Measurements from ENCODE around the gene NIPA2. TPM values are rescaled to one million over a fixed set of nuclear protein-coding genes. Genes with fewer than 3 reads are reported as not detected.

NIPA2 gene
- total and polyA plus RNA-seq, 2 of the 13 experiments (the other 11 are each of a cell fraction or from before 2014, with no cell fraction given), result 29.0 to 56.2 TPM

- no peak for TF ChIP-seq RBM22 (optimal IDR thresholded peaks at IDR 0.05; ENCODE audit: low read length)
- no peak for TF ChIP-seq MAF1 (CRISPR knock-in tag; IDR thresholded peaks at IDR 0.05; ENCODE audit: borderline replicate concordance)
- TF ChIP-seq MXD4 (CRISPR knock-in tag; IDR thresholded peaks at IDR 0.05), result no peak
- no peak for TF ChIP-seq ZSCAN31 (CRISPR knock-in tag; IDR thresholded peaks at IDR 0.05; ENCODE audit: low read depth)
- TF ChIP-seq CREM (IDR thresholded peaks at IDR 0.05), result no peak
- no peak for TF ChIP-seq CREM (CRISPR knock-in tag; IDR thresholded peaks at IDR 0.05)
- no peak for TF ChIP-seq TCF7 (IDR thresholded peaks at IDR 0.05; ENCODE audit: low read depth)
These were observed 42.7 kb downstream of the NIPA2 start (continued) for GRCh38 chr15:22880981-22881738.

DNA sequence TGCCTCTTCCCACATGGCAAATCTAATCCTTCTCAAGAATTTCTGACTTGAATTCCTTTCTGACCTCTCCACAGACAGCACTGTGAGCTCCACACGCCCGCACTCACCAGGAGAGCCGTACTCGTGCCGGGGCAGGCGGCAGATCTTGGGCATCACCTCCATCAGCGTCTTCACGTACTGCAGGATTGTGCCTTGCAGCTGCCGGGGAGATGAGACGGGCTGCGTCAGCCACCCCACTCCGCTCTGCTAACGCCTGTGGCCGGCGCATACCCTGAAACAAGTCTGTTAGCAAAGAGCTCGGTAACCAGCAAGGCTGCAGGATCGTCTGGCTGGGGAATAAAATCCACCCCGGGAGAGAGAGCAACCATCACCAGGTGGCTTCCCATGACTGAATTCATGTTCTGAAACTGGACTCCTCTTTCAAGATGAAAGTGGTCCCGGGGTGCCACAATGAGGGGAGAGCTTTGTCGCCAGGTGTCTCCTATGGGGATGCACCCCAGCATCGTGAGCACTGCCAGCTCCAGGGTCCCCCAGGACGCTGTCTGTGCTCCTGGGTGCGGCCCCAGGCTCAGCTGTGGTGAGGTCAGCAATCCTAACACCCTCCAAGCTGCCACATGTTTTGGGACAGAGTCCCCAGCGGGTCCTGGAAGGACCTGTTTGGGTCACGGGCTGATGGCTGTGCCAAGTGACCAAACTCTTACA, 43.4 kb downstream of the NIPA2 start:
- no TSS peak for BruUV-seq (replicated peaks)
- ChIA-PET CTCF (ENCODE audit: low intra/inter-chr PET ratio, low total read pairs) (no interaction called here), POLR2A (no interaction called here)
- FAIRE-seq, result no peak
- Histone ChIP-seq H3K79me2 (ENCODE audit: insufficient read depth, low read length) (no peaks in the 10 kb centered on the region), H3K4me2 (ENCODE audit: low read depth, low read length) (no peak overlapping the region), H4K20me1 (ENCODE audit: insufficient read depth, low read length) (no peaks in the 10 kb centered on the region), H3K27ac (ENCODE audit: extremely low read length, insufficient read depth, low read length) (no peak overlapping the region), H3K36me3 (replicated peaks in 1 of 2; ENCODE audit: control insufficient read depth in 1 of 2, insufficient read depth in 2 of 2, low read length in 2 of 2) (peaks cover 9 to 40% of the 10 kb centered on the region in 2 experiments; a peak in 4 of 5 replicates), H3K9ac (ENCODE audit: insufficient read depth, low read depth, low read length) (no peak overlapping the region), H2AFZ (ENCODE audit: low read length) (no peak overlapping the region), H3K4me3 (replicated peaks in 1 of 3; ENCODE audit: insufficient read depth in 1 of 3, low read depth in 2 of 3, low read length in 3 of 3) (no peak overlapping the region), H3K4me1 (ENCODE audit: insufficient read depth, low read length) (peaks cover 7% of the 10 kb centered on the region; the same call in 1 of the 2 replicates), H3K27me3 (ENCODE audit: control insufficient read depth in 1 of 2, insufficient read depth in 2 of 2, low read length in 2 of 2) (no peaks in the 10 kb centered on the region), H3K9me3 (ENCODE audit: low read length) (no peaks in the 10 kb centered on the region)
- intact Hi-C loops (cut with micrococcal nuclease; ENCODE audit: unreplicated experiment) (no loop called here), in situ Hi-C loops (cut with HindIII; ENCODE audit: extremely low pct_ligation_motif_present, low pct_unique_long_range_greater_than_20kb) (no loop called here)
- TF ChIP-seq ZSCAN29 (CRISPR knock-in tag; conservative IDR thresholded peaks at IDR 0.05) (no peak), ZNF280D (CRISPR knock-in tag; IDR thresholded peaks at IDR 0.05) (no peak), ADNP (CRISPR knock-in tag; IDR thresholded peaks at IDR 0.05) (no peak), KAT8 (CRISPR knock-in tag; IDR thresholded peaks at IDR 0.05) (no peak), ATF1 (CRISPR knock-in tag; IDR thresholded peaks at IDR 0.05) (no peak), ATRX (CRISPR knock-in tag; IDR thresholded peaks at IDR 0.05; ENCODE audit: borderline replicate concordance) (no peak), SMC3 (IDR thresholded peaks at IDR 0.05; ENCODE audit: low read length) (no peak), ZNF552 (CRISPR knock-in tag; IDR thresholded peaks at IDR 0.05; ENCODE audit: borderline replicate concordance) (no peak), ZNF10 (CRISPR knock-in tag; IDR thresholded peaks at IDR 0.05; ENCODE audit: borderline replicate concordance, low read depth) (no peak)
- no peak for ATAC-seq
- no peak for DNase-seq (ENCODE audit: low spot score)
- 98% methylated on average over 25 of the region's 25 CpGs for WGBS (ENCODE audit: low lambda C conversion rate)
